Nephron (organoid): Measurements from ENCODE around the gene TMEM117.
"Not testable (repeated sequence)": the region's sequence is repeated elsewhere in the genome, so short reads cannot be mapped to it uniquely, and the experiment has no call there.

Experiments used
- H3K27ac Mint-ChIP-seq, 3 experiments: 2 replicates each; pipeline ENCODE4 v1.8.0; 2020; ENCODE audit warnings: mixed read lengths in 3 of 3, mild to moderate bottlenecking in 2 of 3, moderate library complexity in 1 of 3
- H3K27me3 Mint-ChIP-seq: 2 replicates; pipeline ENCODE4 v1.8.0; 2021; ENCODE audit warnings: low read depth, mild to moderate bottlenecking, moderate library complexity, mixed read lengths
- H3K36me3 Mint-ChIP-seq: 2 replicates; pipeline ENCODE4 v1.8.0; 2020; ENCODE audit warnings: low read depth, mixed read lengths
- H3K4me1 Mint-ChIP-seq: 2 replicates; pipeline ENCODE4 v1.8.0; 2020; ENCODE audit warnings: mixed read lengths
- H3K4me3 Mint-ChIP-seq, 3 experiments: 2 replicates each; pipeline ENCODE4 v1.8.0; 2020; ENCODE audit warnings: mild to moderate bottlenecking in 3 of 3, mixed read lengths in 3 of 3, moderate library complexity in 2 of 3
- H3K9me3 Mint-ChIP-seq: 2 replicates; pipeline ENCODE4 v1.8.0; 2020; ENCODE audit warnings: mixed read lengths
- CTCF ChIP-seq, 3 experiments: fragments of 200-600 bp; sonication (generic); IDR thresholded peaks; one replicate each; pipeline ENCODE4 v1.5.0; 2021; ENCODE audit warnings: antibody characterized with exemption in 3 of 3; ENCODE audit not compliant: unreplicated experiment in 3 of 3

TMEM117 gene

GRCh38 chr12:44159862-44160261 lies 324.0 kb downstream of the TMEM117 start:
- H3K4me3 Mint-ChIP-seq = no peak overlapping the region
- no peaks in the 10 kb centered on the region for H3K27me3 Mint-ChIP-seq
- no peaks in the 10 kb centered on the region for H3K9me3 Mint-ChIP-seq
- peaks cover 3% of the 10 kb centered on the region for H3K4me1 Mint-ChIP-seq
- TF ChIP-seq CTCF (IDR thresholded peaks at IDR 0.05; ENCODE audit: unreplicated experiment in 3 of 3) = no peak
- no peaks in the 10 kb centered on the region for H3K36me3 Mint-ChIP-seq
- H3K27ac Mint-ChIP-seq = no peak overlapping the region

GRCh38 chr12:44162961-44163360 lies 327.1 kb downstream of the TMEM117 start:
- Mint-ChIP-seq H3K4me3 (no peak overlapping the region), H3K4me1 (no peaks in the 10 kb centered on the region), H3K9me3 (no peaks in the 10 kb centered on the region)

GRCh38 chr12:44174053-44174452 lies 338.2 kb downstream of the TMEM117 start:
- H3K4me3 Mint-ChIP-seq = no peak overlapping the region
- no peak for TF ChIP-seq CTCF (IDR thresholded peaks at IDR 0.05; ENCODE audit: unreplicated experiment in 3 of 3)
- peaks cover 4% of the 10 kb centered on the region for H3K36me3 Mint-ChIP-seq
- no peaks in the 10 kb centered on the region for H3K4me1 Mint-ChIP-seq
- peaks cover 5% of the 10 kb centered on the region for H3K9me3 Mint-ChIP-seq
- H3K27ac Mint-ChIP-seq = no peak overlapping the region
- H3K27me3 Mint-ChIP-seq = no peaks in the 10 kb centered on the region

More at GRCh38 chr12:44162961-44163360, 327.1 kb downstream of the TMEM117 start:
- H3K27me3 Mint-ChIP-seq = no peaks in the 10 kb centered on the region
- no peaks in the 10 kb centered on the region for H3K36me3 Mint-ChIP-seq
- H3K27ac Mint-ChIP-seq = no peak overlapping the region
- TF ChIP-seq CTCF (IDR thresholded peaks at IDR 0.05; ENCODE audit: unreplicated experiment in 3 of 3) = no peak

- Mint-ChIP-seq H3K9me3 (no peaks in the 10 kb centered on the region), H3K27ac (no peak overlapping the region), H3K4me3 (no peak overlapping the region), H3K4me1 (no peaks in the 10 kb centered on the region), H3K27me3 (no peaks in the 10 kb centered on the region), H3K36me3 (no peaks in the 10 kb centered on the region)
- no peak for TF ChIP-seq CTCF (IDR thresholded peaks at IDR 0.05; ENCODE audit: unreplicated experiment in 3 of 3)
Measured at GRCh38 chr12:44184499-44185206, 348.8 kb downstream of the TMEM117 start.

GRCh38 chr12:44193281-44193680 lies 357.4 kb downstream of the TMEM117 start:
- Mint-ChIP-seq H3K9me3 (no peaks in the 10 kb centered on the region), H3K4me1 (no peaks in the 10 kb centered on the region), H3K27ac (no peak overlapping the region), H3K27me3 (no peaks in the 10 kb centered on the region), H3K36me3 (no peaks in the 10 kb centered on the region), H3K4me3 (no peak overlapping the region)
- TF ChIP-seq CTCF (IDR thresholded peaks at IDR 0.05; ENCODE audit: unreplicated experiment in 3 of 3) = no peak

GRCh38 chr12:44195719-44196118 lies 359.8 kb downstream of the TMEM117 start:
- not testable (repeated sequence) for H3K9me3 Mint-ChIP-seq, H3K36me3 Mint-ChIP-seq, H3K4me3 Mint-ChIP-seq, H3K4me1 Mint-ChIP-seq, H3K27me3 Mint-ChIP-seq, H3K27ac Mint-ChIP-seq
